Amygdala (tissue), 56 donors: Measurements from ENCODE around the gene CCPG1.

ENCODE experiments used
- DNase-seq, 56 donors: peaks; one replicate each; lab custom pipeline; 2025; lab: John Stamatoyannopoulos, UW

Gene CCPG1

DNA sequence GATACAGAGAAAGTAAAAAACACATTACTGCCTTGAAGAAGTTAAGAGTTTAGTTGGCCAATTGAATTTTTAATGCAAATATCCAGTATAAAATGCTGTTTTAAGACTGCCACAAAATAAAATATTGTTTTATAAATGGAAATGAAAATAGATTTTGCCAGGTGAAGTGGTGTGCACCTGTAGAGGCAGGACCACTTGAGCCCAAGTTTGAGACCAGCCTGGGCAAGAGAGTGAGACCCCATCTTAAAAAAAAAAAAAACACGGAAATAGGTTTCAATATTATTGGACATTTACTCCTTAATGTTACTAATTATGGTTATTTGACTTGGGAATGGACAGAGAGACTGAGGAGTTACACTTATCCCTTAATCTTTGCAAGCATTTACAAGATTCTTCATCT is 87.2 kb downstream of the CCPG1 start:
- no peak for DNase-seq

DNA sequence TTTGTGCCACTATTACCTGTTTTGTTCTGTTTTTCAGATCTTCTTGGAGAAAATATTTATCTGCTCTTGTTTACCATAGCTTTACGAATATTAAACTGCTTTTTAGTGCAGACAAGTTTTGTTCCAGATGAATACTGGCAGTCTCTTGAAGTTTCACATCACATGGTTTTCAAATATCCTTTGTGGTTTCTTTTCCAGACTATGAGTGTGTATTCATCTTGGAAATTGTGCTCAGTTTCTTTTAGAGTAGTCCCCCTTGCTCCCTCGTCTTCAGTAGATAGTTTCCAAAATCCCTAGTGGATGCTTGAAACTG is 88.0 kb downstream of the CCPG1 start:
- DNase-seq = no peak

DNA sequence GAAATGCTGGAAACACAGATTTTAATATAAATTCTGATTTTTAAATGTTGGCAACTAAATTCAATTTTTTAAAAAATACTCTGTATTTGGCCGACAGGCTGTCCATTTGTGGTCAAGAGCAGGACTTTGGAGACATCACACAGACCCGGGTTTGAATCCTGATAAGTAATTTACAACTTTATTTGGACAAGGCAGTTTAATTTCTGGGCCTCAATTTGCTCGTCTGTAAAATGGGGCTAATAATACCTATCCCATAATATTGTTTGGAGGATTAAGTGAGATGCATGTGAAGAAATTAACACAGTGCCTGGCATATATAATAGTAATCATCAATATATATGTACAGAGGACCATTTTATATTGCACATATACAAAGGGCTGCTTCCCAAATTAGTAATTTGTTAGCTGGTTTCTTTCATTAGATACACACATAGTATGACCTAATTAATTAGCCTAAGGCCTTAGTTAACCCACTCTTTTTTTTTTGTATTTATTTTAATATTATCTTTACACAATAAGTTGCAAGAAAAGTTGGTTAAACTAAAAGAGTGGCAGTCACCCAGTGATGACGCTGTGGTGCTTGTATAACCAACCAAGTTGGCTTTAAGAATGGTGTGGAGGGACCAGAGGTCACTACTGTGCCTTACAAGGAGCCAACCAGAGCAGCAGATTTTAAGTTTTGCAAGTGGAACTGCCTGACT is 88.5 kb downstream of the CCPG1 start:
- no peak for DNase-seq

DNA sequence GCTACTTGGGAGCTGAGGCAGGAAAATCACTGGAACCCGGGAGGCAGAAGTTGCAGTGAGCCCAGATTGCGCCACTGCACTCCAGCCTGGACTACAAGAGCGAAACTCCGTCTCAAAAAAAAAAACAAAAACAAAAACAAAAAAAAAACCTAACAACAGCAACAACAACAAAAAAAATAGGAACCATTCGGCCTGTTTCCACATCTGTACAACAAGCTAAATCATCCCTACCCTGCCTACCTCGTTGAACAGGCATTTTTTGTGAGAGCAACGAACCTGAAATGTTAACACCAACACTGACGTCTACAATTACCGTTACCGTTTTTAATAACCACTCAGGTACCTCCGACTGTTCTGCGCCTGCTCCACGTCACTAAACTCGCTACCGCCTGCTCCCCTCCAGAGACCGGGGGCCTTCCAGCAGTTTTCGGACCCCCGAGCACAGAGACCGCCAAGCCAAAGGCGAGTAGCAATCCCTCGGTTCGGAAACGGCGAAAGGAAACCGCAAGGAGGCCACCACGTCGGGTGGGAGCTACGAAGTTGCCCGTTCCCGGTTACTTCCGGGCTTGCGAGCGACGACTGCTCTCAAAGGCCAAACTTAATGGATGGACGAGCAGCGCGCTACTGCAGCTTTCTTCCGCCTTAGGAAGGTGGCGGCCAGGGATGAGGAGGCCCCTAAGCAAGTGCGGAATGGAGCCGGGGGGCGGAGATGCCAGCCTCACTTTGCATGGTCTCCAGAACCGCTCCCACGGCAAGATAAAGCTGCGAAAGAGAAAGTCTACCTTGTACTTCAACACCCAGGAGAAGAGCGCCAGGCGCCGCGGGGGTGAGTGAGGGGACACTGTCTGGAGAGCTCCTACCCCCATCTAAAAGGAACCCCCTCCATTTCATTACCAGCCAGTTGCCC is 89.3 kb downstream of the CCPG1 start, which contains the start of the genes PIGB and PIGBOS1:
PIGB (plus strand) TSS at position 635 of the 907 bp plus-strand sequence; CDS start at position 664, 29 bp downstream.
PIGBOS1 (minus strand) TSS at position 536 of the 907 bp plus-strand sequence. CDS start 1,331 bp downstream, outside the sequence.
- peak; percentile 5 to 86 (median 67) for DNase-seq
